ENCODE data around the gene PDZD7.

The PDZD7 gene

GRCh38 chr10:100962351-100963080, 68.4 kb downstream of the PDZD7 start:
- no peak for DNase-seq

GRCh38 chr10:100960251-100960650, 70.7 kb downstream of the PDZD7 start:
- DNase-seq: no peak
